Ectodermal cell (in vitro differentiated cells): ENCODE data around the gene ZNF319.

ENCODE experiments used
- H3K27ac ChIP-seq: 2 replicates; pipeline ENCODE4 v1.7.0; 2013; ENCODE audit warnings: mild to moderate bottlenecking, low read depth, low read length; ENCODE audit not compliant: insufficient read depth, poor library complexity, severe bottlenecking
- H3K27me3 ChIP-seq: 2 replicates; pipeline ENCODE4 v1.7.0; 2013; ENCODE audit warnings: mild to moderate bottlenecking, low read length; ENCODE audit not compliant: insufficient read depth, control insufficient read depth, poor library complexity, severe bottlenecking
- H3K36me3 ChIP-seq: one replicate; pipeline ENCODE4 v1.7.0; 2013; ENCODE audit warnings: low read length; ENCODE audit not compliant: control insufficient read depth, insufficient read depth
- H3K4me1 ChIP-seq: one replicate; pipeline ENCODE4 v1.7.0; 2013; ENCODE audit warnings: low read length; ENCODE audit not compliant: control insufficient read depth, insufficient read depth
- H3K4me3 ChIP-seq: 2 replicates; pipeline ENCODE4 v1.7.0; 2013; ENCODE audit warnings: low read depth, low read length, control low read depth; ENCODE audit not compliant: insufficient read depth
- H3K9me3 ChIP-seq: 2 replicates; pipeline ENCODE4 v1.7.0; 2013; ENCODE audit warnings: mild to moderate bottlenecking, low read length, moderate library complexity; ENCODE audit not compliant: control insufficient read depth
- WGBS, 2 experiments: methylation state at CpG; one replicate each; pipeline ENCODE4 v1.1.7; 2013; ENCODE audit warnings: missing lambda C conversion rate in 2 of 2; 5-methylcytosine and 5-hydroxymethylcytosine counted together

ZNF319 gene

DNA sequence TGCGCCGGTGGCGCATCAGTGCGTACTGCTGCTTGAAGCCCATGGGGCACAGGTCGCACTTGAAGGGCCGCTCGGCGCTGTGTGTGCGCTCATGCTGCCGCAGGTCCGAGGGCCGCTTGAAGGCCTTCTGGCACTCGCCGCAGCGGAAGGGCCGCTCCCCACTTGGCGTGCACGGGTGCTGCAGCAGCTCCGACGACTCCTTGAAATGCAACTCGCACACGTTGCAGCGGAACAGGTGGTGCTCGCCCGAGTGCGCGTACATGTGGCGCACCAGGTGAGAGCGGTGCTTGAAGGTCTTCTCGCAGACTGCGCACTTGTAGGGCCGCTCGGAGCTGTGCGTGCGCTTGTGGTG lies 3.3 kb downstream of the ZNF319 start:
- peaks cover 10% of the 10 kb centered on the region for H3K4me1 ChIP-seq
- 97% methylated on average over 35 of the region's 35 CpGs for WGBS, 2 experiments
- H3K4me3 ChIP-seq = no peak overlapping the region
- H3K27me3 ChIP-seq = no peaks in the 10 kb centered on the region
- no peaks in the 10 kb centered on the region for H3K9me3 ChIP-seq
- peaks cover 3% of the 10 kb centered on the region for H3K36me3 ChIP-seq
- H3K27ac ChIP-seq = no peak overlapping the region

DNA sequence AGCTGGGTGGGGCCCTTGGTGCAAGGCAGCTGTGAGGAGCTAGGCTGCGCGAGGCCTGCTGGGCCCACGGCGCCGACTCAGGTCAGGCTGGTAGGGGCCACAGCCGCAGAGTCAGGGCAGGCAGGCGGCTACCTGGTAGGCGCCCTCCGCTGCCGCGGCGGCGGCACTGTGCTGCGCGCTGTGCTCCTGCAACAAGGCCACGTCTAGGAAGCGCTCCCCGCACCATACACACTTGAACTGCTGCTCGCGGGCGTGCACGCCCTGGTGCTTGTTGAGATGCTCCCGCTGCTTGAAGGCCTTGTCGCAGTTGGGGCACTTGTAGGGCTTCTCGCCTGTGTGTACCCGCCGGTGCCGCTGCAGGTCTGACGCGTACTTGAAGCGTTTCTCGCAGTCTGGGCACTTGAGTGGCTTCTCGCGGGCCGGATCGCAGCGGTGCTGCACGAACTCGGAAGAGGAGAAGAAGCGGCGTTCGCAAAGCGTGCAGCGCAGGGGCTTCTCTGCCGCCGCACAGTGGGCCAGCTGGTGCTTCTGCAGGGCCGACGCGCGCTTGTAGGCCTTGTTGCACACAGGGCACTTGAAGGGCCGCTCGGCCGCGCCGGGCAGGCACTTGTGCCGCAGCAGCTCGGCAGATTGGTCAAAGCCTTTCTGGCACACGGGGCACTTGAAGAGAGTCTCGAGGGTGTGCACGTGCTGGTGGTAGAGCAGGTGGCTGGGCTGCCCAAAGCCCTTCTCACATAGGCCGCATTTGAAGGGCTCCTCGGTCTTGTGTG lies 3.9 kb downstream of the ZNF319 start:
- Histone ChIP-seq H3K4me3 (no peak overlapping the region), H3K27ac (no peak overlapping the region), H3K36me3 (peaks cover 3% of the 10 kb centered on the region), H3K9me3 (no peaks in the 10 kb centered on the region), H3K4me1 (peaks cover 5% of the 10 kb centered on the region), H3K27me3 (no peaks in the 10 kb centered on the region)
- 95 to 96% methylated on average over 62 of the region's 62 CpGs for WGBS, 2 experiments

GRCh38 chr16:57995721-57996405 lies 4.6 kb downstream of the ZNF319 start:
- no peaks in the 10 kb centered on the region for H3K9me3 ChIP-seq
- no peaks in the 10 kb centered on the region for H3K27me3 ChIP-seq
- no peak overlapping the region for H3K4me3 ChIP-seq
- H3K27ac ChIP-seq = no peak overlapping the region
- H3K4me1 ChIP-seq = peaks cover 5% of the 10 kb centered on the region
- WGBS, 2 experiments = 92 to 94% methylated on average over 18 of the region's 18 CpGs
- peaks cover 3% of the 10 kb centered on the region for H3K36me3 ChIP-seq

DNA sequence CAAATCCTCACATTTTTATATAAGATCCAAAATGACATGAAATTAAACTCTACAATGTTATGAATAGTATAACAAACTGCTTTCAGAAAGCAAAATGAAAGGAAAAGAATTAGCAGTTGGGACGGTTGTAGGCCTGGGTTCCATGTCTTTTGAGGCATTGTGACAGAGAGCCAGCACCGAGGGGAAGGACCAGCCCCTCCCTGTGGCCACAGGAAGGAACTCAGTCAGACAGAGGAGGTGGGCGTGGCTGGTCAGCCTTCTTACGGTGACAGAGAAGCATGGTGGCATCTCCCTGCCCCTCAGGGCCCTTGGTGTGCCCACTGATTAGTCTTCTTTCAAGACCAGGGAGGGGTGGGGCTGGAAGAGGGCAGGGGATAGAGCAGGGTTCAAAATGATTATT lies 5.7 kb downstream of the ZNF319 start:
- no peaks in the 10 kb centered on the region for H3K27me3 ChIP-seq
- no peak overlapping the region for H3K4me3 ChIP-seq
- H3K36me3 ChIP-seq = peaks cover 3% of the 10 kb centered on the region
- H3K27ac ChIP-seq = no peak overlapping the region
- H3K9me3 ChIP-seq = no peaks in the 10 kb centered on the region
- H3K4me1 ChIP-seq = peaks cover 5% of the 10 kb centered on the region
- 41% methylated on average over 4 of the region's 4 CpGs for WGBS, 2 experiments

GRCh38 chr16:57994361-57994760 lies 6.1 kb downstream of the ZNF319 start:
- WGBS, 2 experiments = 93 to 94% methylated on average over 4 of the region's 4 CpGs

GRCh38 chr16:57993897-57994296 lies 6.6 kb downstream of the ZNF319 start:
- peaks cover 3% of the 10 kb centered on the region for H3K36me3 ChIP-seq
- H3K4me3 ChIP-seq = no peak overlapping the region
- no peaks in the 10 kb centered on the region for H3K27me3 ChIP-seq
- no peak overlapping the region for H3K27ac ChIP-seq
- H3K4me1 ChIP-seq = no peaks in the 10 kb centered on the region
- 93 to 95% methylated on average over 5 of the region's 5 CpGs for WGBS, 2 experiments
- H3K9me3 ChIP-seq = no peaks in the 10 kb centered on the region

More at GRCh38 chr16:57994361-57994760, 6.1 kb downstream of the ZNF319 start:
- Histone ChIP-seq H3K4me1 (peaks cover 3% of the 10 kb centered on the region), H3K27ac (no peak overlapping the region), H3K27me3 (no peaks in the 10 kb centered on the region), H3K36me3 (peaks cover 3% of the 10 kb centered on the region), H3K4me3 (no peak overlapping the region), H3K9me3 (no peaks in the 10 kb centered on the region)

DNA sequence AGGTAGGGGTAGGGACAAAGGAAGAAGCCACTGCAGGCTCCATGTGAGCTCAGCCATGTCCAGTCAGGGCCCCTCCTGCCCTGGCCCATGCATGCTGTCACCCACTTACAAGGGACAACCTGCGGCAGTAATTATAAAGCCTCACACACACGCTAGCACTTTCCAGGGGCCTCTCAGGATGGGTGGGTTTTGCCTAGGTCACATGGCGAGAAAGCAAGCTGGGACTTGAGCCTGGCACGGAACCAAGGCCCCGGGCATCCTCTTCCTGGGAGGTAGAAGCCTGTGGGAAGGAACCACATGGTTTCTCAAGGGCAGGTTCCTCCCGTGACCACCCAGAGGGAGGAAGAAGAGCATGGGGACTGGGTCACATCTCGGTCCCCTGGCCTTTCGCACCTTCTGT lies 7.0 kb downstream of the ZNF319 start:
- Histone ChIP-seq H3K9me3 (no peaks in the 10 kb centered on the region), H3K27me3 (no peaks in the 10 kb centered on the region), H3K27ac (no peak overlapping the region), H3K4me1 (no peaks in the 10 kb centered on the region), H3K36me3 (peaks cover 3% of the 10 kb centered on the region), H3K4me3 (no peak overlapping the region)
- 92 to 93% methylated on average over 8 of the region's 8 CpGs for whole genome bisulfite sequencing, 2 experiments

- no peak overlapping the region for H3K4me3 ChIP-seq
- 87 to 91% methylated on average over 6 of the region's 6 CpGs for WGBS, 2 experiments
- H3K36me3 ChIP-seq = peaks cover 3% of the 10 kb centered on the region
- H3K27me3 ChIP-seq = peaks cover 6% of the 10 kb centered on the region
- no peaks in the 10 kb centered on the region for H3K4me1 ChIP-seq
- no peaks in the 10 kb centered on the region for H3K9me3 ChIP-seq
- no peak overlapping the region for H3K27ac ChIP-seq
Measured at GRCh38 chr16:57992084-57992483, 8.4 kb downstream of the ZNF319 start.

GRCh38 chr16:57991551-57992059 lies 8.9 kb downstream of the ZNF319 start:
- Histone ChIP-seq H3K27ac (no peak overlapping the region), H3K9me3 (no peaks in the 10 kb centered on the region), H3K27me3 (peaks cover 11% of the 10 kb centered on the region), H3K4me1 (no peaks in the 10 kb centered on the region), H3K36me3 (peaks cover 3% of the 10 kb centered on the region), H3K4me3 (no peak overlapping the region)
- WGBS, 2 experiments = 89 to 92% methylated on average over 11 of the region's 11 CpGs

DNA sequence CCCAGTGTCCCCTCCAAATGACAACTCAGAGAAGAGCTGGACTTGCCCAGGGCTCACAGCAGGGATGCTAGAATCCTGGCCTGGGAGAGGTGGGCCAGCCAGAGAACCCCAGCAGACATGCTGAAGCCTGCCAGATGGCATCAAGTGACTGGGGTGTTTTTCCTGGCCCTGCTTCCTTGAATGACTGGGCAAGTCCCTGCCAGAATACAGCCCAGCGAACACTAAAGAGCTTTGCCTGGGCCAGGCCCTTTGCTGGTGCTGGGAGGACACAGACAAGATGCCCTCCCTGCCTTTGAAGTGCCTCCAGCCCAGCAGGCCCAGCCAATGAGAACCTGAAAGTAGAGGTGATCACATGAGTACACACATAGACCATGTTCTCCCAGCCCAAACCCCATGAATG lies 11.5 kb downstream of the ZNF319 start:
- Histone ChIP-seq H3K9me3 (no peaks in the 10 kb centered on the region), H3K4me1 (peaks cover 12% of the 10 kb centered on the region), H3K4me3 (no peak overlapping the region), H3K27ac (no peak overlapping the region), H3K36me3 (peaks cover 2% of the 10 kb centered on the region), H3K27me3 (peaks cover 38% of the 10 kb centered on the region)
- 83 to 91% methylated on average over 1 of the region's 1 CpG for WGBS, 2 experiments
